Aorta (tissue), 5 donors: ENCODE data around the gene RRBP1. TPM values are rescaled to one million over a fixed set of nuclear protein-coding genes. Genes with fewer than 3 reads are reported as not detected.

Experiments used
- ATAC-seq: fragments of 200-7000 bp; cut with Tn5 transposase; one replicate; pipeline ENCODE4 v1.9.1; 2022; ENCODE audit warnings: moderate library complexity; ENCODE audit not compliant: low FRiP score
- DNase-seq, 2 donors: peaks; one replicate each; pipeline ENCODE4 v3.0.0-alpha.2; 2020
- H3K27ac ChIP-seq, 2 donors: one replicate each; pipeline ENCODE4 v1.5.1; 2013; ENCODE audit warnings: low read length in 2 of 2, mild to moderate bottlenecking in 2 of 2, moderate library complexity in 2 of 2, control low read depth in 1 of 2, inconsistent platforms in 1 of 2, low read depth in 1 of 2
- H3K27me3 ChIP-seq, 2 donors: one replicate each; pipeline ENCODE4 v1.6.1; 2013; ENCODE audit warnings: control low read depth in 1 of 2, low read length in 1 of 2, mild to moderate bottlenecking in 1 of 2, moderate library complexity in 1 of 2; ENCODE audit not compliant: insufficient read depth in 2 of 2, control insufficient read depth in 1 of 2
- H3K36me3 ChIP-seq, 2 donors: one replicate each; pipeline ENCODE4 v1.6.1; 2013; ENCODE audit warnings: control low read depth in 1 of 2, low read length in 1 of 2, mild to moderate bottlenecking in 1 of 2; ENCODE audit not compliant: insufficient read depth in 2 of 2, control insufficient read depth in 1 of 2
- H3K4me1 ChIP-seq, 2 donors: one replicate each; pipeline ENCODE4 v1.6.1; 2013; ENCODE audit warnings: low read length in 2 of 2, control low read depth in 1 of 2, mild to moderate bottlenecking in 1 of 2, moderate library complexity in 1 of 2; ENCODE audit not compliant: insufficient read depth in 2 of 2, control insufficient read depth in 1 of 2
- H3K4me3 ChIP-seq, 2 donors: one replicate each; pipeline ENCODE4 v1.5.1; 2013; ENCODE audit warnings: low read length in 2 of 2, control low read depth in 1 of 2, mild to moderate bottlenecking in 1 of 2
- H3K9me3 ChIP-seq: one replicate; pipeline ENCODE4 v1.6.1; 2013; ENCODE audit warnings: mild to moderate bottlenecking, low read length; ENCODE audit not compliant: control insufficient read depth
- WGBS, 2 donors: extraction: QIAGEN DNeasy Blood & Tissue Kit; methylation state at CpG; one replicate each; pipeline ENCODE4 v1.1.7; 2013; 5-methylcytosine and 5-hydroxymethylcytosine counted together
- intact Hi-C, 2 donors: fragments of 100-400 bp; cut with DNase I; formaldehyde crosslinking; loops; one replicate each; pipeline versions ENCODE4 v1.14.2 to v1.15.0; 2022
- polyA plus RNA-seq, 2 donors: library from polyadenylated mRNA; stranded (reverse); fragments of 200-250 nt; gene quantifications; one replicate each; pipeline ENCODE4 v1.2.3, GENCODE V29; 2013
- total RNA-seq, 2 donors: library from RNA; stranded (reverse); fragmentation: NEBNext Ultra II Directional; extraction: Animal tissue kit (Norgen Biotek cat#: 25700); gene quantifications; one replicate each; pipeline ENCODE4 v1.2.1, GENCODE V29; 2021
- donor health status: healthy with polysubstance abuse.
- donor health status: Bipolar disorder and iron deficiency.
- donor health status: DM: no; HTN: no; CAD: no.
- donor health status: DM: no; HTN: no; CAD: no.
- donor health status: DM: yes; HTN: yes; CAD: no.

Gene RRBP1
- total and polyA plus RNA-seq, 4 donors: 19.3 to 178 (median 122) TPM

DNA sequence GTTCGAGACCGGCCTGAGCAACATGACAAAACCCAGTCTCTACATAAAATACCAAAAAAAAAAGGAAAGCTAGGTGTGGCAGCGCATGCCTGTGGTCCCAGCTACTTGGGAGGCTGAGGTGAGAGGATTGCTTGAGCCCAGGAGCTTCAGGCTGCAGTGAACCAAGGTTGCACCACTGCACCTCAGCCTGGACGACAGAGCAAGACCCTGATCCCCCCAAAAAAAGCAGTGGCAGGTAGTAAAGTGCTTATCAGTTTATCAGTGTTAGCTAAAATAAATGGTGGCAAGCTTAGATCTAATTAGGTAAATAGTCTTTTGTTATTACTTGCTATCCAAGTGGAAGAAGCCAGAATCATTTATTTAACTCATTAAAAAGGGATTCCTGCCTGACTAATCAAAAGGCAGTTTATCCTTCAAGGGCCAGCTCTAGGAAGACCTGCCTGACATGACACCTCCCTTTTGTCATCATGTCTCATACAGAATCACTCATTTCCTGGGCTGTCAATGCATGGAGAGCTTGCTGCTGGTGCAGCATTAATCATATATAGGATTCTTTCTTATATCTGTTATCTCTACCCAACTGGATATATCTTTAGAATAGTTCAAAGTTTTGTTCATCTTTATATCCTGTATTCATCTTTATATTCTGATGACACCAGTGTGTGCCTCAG, 102.5 kb downstream of the RRBP1 start:
- no peaks in the 10 kb centered on the region for H3K27me3 ChIP-seq
- no peak overlapping the region for H3K27ac ChIP-seq
- peak overlapping the region in 1 of 2 donors; percentile 34 for H3K4me3 ChIP-seq
- no peaks in the 10 kb centered on the region for H3K9me3 ChIP-seq
- intact Hi-C loops: no loop called here
- WGBS, 2 donors: 59 to 69% methylated on average over 4 of the region's 4 CpGs
- peaks cover 3 to 4% of the 10 kb centered on the region in 2 donors for H3K36me3 ChIP-seq
- no peak for DNase-seq
- peaks cover 3 to 12% of the 10 kb centered on the region in 2 donors for H3K4me1 ChIP-seq
- ATAC-seq: no peak

GRCh38 chr20:17576215-17576614, 105.8 kb downstream of the RRBP1 start:
- intact Hi-C loops: no loop called here
- H3K9me3 ChIP-seq: no peaks in the 10 kb centered on the region
- DNase-seq (no peak), ATAC-seq (no peak)
- H3K4me1 ChIP-seq: peaks cover 3 to 11% of the 10 kb centered on the region in 2 donors
- H3K36me3 ChIP-seq: peaks cover 3 to 8% of the 10 kb centered on the region in 2 donors
- H3K27me3 ChIP-seq: no peaks in the 10 kb centered on the region
- no peak overlapping the region for H3K27ac ChIP-seq
- peak overlapping the region; percentile 43 to 89 for H3K4me3 ChIP-seq
- 16% methylated on average over 8 of the region's 8 CpGs for WGBS, 2 donors

GRCh38 chr20:17573463-17573862, 108.6 kb downstream of the RRBP1 start:
- peaks cover 2 to 8% of the 10 kb centered on the region in 2 donors for H3K36me3 ChIP-seq
- 8 to 10% methylated on average over 3 of the region's 3 CpGs for WGBS, 2 donors
- no peak for DNase-seq
- no peaks in the 10 kb centered on the region for H3K9me3 ChIP-seq
- H3K27me3 ChIP-seq: no peaks in the 10 kb centered on the region
- H3K4me3 ChIP-seq: peak overlapping the region; percentile 87 to 98
- H3K4me1 ChIP-seq: peaks cover 2 to 3% of the 10 kb centered on the region in 2 donors
- intact Hi-C loops: loop anchor here (2.0 to 5.0 kb wide), 3 partner anchors 15 to 39 kb away; no protein-coding TSS in a partner anchor
- no peak overlapping the region for H3K27ac ChIP-seq
- ATAC-seq: no peak

DNA sequence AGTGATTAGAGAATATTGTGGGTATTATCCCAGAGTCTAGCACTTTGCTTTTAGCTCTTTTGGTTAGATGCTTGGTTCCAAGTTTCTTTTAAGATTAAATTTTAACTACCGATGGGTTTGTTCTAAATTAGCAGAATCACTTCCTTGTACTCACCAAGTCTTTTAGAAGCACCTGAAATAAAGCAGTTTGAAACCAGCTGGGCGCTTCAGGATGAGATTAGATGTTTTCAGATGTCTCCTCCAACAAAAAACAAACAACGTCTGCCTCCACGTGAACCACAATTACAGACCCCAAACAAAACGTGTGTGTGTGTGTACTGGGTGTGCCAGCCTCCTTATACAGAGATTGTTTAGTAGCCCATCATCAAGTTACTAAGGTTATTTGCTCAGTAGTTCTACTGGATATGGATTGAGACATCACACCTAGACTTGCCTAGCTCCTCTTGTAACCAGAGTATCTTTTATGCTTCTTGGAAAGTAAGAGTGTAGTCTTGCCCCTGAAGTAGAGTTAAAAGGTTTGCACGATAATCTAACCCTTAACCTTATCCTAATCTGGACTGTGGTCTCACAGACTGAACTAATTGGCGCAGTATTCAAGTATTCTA, 109.9 kb downstream of the RRBP1 start:
- Histone ChIP-seq H3K9me3 (no peaks in the 10 kb centered on the region), H3K4me3 (peak overlapping the region; percentile 87 to 98), H3K4me1 (peaks cover 2 to 3% of the 10 kb centered on the region in 2 donors), H3K27ac (peak overlapping the region; percentile 64 to 84), H3K36me3 (peaks cover 2 to 8% of the 10 kb centered on the region in 2 donors), H3K27me3 (no peaks in the 10 kb centered on the region)
- 4 to 7% methylated on average over 7 of the region's 7 CpGs for WGBS, 2 donors
- ATAC-seq (no peak), DNase-seq (no peak)
- intact Hi-C loops: loop anchor here (1.0 to 5.0 kb wide), 4 partner anchors 17 to 40 kb away; no protein-coding TSS in a partner anchor

DNA sequence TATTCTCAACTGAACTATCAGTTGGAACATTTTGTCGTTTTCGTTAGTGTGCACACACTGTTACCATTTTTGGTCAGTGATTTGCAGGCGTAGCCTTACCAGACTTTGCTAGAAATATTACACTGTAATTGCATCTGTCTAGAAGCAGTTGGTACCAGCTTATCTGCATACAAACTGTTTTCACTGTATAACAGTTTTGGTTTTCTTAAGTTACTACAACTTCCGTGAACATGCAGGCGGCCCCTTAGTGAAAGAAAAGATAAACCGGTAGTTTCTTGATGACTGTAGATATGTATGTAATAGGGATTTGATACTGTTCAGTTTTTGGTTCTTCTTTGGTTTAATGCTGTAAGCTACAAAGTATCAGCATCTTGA, 110.9 kb downstream of the RRBP1 start:
- intact Hi-C loops: loop anchor here (2.0 to 5.0 kb wide), 3 partner anchors 28 to 41 kb away; no protein-coding TSS in a partner anchor
- Histone ChIP-seq H3K9me3 (no peaks in the 10 kb centered on the region), H3K4me1 (peaks cover 2 to 3% of the 10 kb centered on the region in 2 donors), H3K4me3 (peak overlapping the region; percentile 87 to 98), H3K36me3 (peaks cover 2 to 6% of the 10 kb centered on the region in 2 donors), H3K27ac (peak overlapping the region; percentile 54 to 97), H3K27me3 (no peaks in the 10 kb centered on the region)
- DNase-seq (no peak), ATAC-seq (no peak)
- WGBS, 2 donors: 1% methylated on average over 6 of the region's 6 CpGs

- peak overlapping the region; percentile 87 to 98 for H3K4me3 ChIP-seq
- intact Hi-C loops: loop anchor here (2.0 to 5.0 kb wide), 3 partner anchors 28 to 42 kb away; no protein-coding TSS in a partner anchor
- 1% methylated on average over 36 to 43 of the region's 43 CpGs for WGBS, 2 donors
- ATAC-seq (peak; percentile 62), DNase-seq (peak; percentile 68 to 86)
- H3K9me3 ChIP-seq: no peaks in the 10 kb centered on the region
- peak overlapping the region; percentile 96 to 97 for H3K27ac ChIP-seq
- peaks cover 2 to 4% of the 10 kb centered on the region in 2 donors for H3K36me3 ChIP-seq
- no peaks in the 10 kb centered on the region for H3K27me3 ChIP-seq
- peaks cover 0 to 3% of the 10 kb centered on the region in 2 donors for H3K4me1 ChIP-seq
Observed at GRCh38 chr20:17570347-17571152, 111.5 kb downstream of the RRBP1 start.

GRCh38 chr20:17569616-17570346, 112.3 kb downstream of the RRBP1 start, which contains the start of gene DSTN:
TSS of gene DSTN (plus strand) at chr20:17570075. CDS start at chr20:17570209, 134 bp downstream.
- Histone ChIP-seq H3K4me1 (peaks cover 0 to 3% of the 10 kb centered on the region in 2 donors), H3K4me3 (peak within 1 kb of the TSS; percentile 87 to 98), H3K27me3 (no peaks in the 10 kb centered on the region), H3K27ac (peak within 1 kb of the TSS; percentile 96 to 97), H3K36me3 (peaks cover 0 to 4% of the 10 kb centered on the region in 2 donors), H3K9me3 (no peaks in the 10 kb centered on the region)
- WGBS, 2 donors: 1% methylated on average over 59 to 70 of the region's 70 CpGs
- ATAC-seq (peak; percentile 92), DNase-seq (peak; percentile 96 to 98)
- intact Hi-C loops: loop anchor here (2.0 to 10.0 kb wide), 4 partner anchors 27 to 275 kb away; no protein-coding TSS in a partner anchor
